NCI-H82 treated with DMSO at 0.1 percent for 48 hours (cell line): Measurements from ENCODE around the gene PCGF3.
"Not testable (repeated sequence)": the region's sequence is repeated elsewhere in the genome, so short reads cannot be mapped to it uniquely, and the experiment has no call there.

Experiments used
- DNase-seq: peaks from one replicate; lab custom pipeline; 2025; ENCODE audit not compliant: unreplicated experiment; lab: John Stamatoyannopoulos, UW

Gene PCGF3

GRCh38 chr4:793941-794621 is 88.4 kb downstream of the PCGF3 start:
- no peak for DNase-seq

DNA sequence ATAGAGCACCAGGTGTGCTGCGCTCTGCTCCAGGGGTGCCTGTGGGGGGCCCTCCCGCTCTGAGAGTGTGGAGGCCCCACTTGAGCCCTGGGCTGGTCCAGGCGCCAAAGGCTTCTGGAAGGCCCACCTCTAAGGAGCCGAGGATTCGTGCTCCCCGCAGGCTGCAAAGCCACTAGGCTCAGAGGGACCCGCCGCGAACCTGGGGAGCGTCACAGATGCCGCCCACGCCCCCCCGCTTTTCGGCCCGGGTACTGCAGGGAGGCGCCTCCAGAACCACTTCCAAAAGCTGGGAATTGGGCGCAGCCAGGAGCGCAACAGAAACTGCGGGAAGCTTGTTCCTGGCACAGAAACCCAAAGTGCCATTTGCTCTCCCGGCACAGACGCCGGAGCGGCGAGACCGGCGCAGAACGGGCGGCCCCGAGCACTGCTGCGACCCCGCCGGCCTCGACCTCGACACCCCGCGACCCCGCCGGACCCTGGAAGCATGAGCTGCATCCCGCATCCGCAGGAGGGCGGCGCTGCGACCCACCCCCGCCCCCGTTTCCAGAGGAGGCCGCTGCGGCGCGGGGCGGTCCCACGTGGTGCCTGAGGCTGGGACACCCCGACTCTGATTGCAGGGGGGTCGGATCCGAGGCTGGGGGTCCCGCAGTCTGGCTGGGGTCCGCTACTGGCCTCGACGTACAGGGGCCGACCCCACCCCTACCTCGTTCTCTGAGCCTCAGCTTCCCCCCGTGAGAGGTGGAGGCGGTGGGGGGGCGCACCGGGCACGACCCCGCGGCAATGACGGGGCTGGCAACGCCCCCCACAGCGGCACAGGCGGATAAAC is 89.5 kb downstream of the PCGF3 start:
- no peak for DNase-seq

DNA sequence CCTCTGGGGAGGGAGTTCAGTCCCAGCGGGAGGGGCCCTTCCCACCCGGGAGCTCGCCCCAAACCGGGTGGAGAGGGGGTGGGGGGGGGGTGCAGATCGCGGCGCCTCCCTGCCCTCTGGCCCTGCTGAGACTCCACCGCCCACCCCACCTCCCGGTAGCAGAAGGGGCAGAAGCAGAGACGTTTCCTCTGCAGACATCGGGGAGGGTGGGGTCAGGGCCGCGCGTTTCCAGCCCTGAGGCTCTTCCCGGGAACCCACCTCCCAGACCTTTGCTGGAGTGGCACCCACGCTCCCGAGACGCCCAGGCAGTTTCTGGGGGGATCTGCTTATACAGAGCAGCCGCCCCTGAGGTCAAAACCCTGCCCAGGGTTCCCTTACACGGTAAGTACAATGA is 90.1 kb downstream of the PCGF3 start:
- DNase-seq = no peak

DNA sequence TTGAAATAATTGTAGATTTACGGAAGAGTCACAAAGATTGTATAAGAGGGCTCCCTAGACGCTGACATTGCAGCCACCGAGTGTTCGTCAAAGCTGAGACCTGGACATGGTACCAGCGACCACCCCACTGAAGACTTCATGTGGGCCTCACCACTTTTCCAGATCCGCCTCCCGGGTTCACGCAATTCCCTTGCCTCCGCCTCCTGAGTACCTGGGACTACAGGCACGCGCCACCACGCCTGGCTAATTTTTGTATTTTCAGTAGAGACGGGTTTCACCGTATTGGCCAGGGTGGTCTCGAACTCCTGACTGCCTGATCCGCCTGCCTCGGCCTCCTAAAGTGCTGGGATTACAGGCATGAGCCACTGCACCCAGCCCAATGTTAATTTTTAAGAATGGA is 90.6 kb downstream of the PCGF3 start:
- DNase-seq = no peak

DNA sequence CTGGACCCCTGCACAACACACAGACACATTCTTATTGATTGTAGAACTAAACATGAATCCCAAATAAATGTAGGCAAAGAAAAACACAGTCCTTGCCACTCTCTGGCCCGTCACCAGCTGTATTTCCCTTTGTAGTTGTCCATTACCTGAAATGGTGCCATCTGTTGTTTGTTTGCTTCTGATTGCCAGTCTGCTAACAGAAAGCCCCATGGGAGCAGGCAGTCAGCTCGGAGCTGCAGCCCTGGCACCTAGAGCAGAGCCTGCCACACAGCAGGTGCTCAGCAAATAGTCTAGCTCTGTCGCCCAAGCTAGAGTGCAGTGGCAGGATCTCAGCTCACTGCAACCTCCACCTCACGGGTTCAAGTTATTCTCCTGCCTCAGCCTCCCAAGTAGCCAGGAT is 91.4 kb downstream of the PCGF3 start:
- DNase-seq = no peak

DNA sequence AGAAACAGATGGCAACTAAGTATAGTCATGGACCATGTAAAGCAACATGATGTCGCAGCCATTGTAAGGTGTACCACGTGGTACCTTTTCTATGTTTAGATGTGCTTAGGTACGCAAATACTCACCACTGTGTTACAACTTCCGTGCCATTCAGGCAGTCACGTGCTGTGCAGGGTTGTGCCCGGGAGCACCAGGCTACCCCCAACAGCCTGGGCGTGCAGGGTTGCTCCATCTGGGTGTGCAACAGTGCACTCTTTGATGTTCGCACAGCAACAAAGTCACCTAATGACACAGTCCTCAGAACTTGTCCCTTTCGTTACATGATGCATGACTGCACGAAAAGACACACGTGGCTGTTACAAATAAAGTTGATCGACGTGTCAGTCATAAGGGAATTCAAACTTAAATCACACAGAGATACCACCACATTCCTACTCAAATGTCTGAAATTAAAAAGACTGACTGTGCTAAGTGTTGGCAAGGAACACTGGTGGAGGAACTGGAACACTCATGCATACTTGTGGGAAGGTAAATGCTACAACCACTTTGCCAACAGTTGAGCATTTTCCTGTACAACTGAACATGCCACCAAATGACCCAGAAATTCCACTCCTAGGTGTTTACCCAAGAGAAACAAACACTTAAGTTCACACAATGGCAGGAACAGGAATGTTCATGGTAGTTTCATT is 95.9 kb downstream of the PCGF3 start:
- DNase-seq = no peak

DNA sequence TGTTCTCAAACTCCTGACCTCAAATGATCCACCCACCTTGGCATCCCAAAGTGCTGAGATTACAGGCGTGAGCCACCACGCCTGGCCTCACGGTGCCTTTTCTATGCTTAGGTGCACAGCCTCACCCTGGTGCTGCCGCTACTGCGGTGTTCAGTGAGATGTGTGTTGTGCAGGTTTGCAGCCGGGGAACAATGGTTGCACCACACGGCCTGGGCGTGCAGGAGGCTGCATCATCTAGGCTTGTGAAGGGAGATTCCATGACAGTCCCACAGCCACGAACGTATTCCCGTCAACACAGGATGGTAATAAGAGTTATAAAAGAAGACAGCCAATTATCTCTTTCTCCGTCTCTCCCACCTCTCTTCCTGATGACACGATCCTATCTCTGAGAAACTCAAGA is 98.3 kb downstream of the PCGF3 start:
- no peak for DNase-seq

- no peak for DNase-seq
These were observed 99.2 kb downstream of the PCGF3 start for GRCh38 chr4:804804-805203.

DNA sequence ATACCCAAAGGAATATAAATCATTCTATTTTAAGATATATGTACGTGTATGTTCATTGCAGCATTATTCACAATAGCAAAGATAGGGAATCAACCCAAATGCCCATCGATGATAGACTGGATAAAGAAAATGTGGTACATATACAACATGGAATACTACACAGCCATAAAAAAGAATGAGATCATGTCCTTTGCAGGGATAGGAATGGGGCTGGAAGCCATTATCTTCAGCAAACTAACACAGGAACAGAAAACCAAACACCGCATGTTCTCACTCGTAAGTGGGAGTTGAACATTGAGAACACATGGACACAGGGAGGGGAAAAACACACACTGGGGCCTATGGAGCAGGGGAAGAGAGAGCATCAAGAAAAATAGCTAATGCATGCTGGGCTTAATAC is 101.3 kb downstream of the PCGF3 start:
- DNase-seq = not testable (repeated sequence)

GRCh38 chr4:807792-808191 is 102.2 kb downstream of the PCGF3 start:
- no peak for DNase-seq

DNA sequence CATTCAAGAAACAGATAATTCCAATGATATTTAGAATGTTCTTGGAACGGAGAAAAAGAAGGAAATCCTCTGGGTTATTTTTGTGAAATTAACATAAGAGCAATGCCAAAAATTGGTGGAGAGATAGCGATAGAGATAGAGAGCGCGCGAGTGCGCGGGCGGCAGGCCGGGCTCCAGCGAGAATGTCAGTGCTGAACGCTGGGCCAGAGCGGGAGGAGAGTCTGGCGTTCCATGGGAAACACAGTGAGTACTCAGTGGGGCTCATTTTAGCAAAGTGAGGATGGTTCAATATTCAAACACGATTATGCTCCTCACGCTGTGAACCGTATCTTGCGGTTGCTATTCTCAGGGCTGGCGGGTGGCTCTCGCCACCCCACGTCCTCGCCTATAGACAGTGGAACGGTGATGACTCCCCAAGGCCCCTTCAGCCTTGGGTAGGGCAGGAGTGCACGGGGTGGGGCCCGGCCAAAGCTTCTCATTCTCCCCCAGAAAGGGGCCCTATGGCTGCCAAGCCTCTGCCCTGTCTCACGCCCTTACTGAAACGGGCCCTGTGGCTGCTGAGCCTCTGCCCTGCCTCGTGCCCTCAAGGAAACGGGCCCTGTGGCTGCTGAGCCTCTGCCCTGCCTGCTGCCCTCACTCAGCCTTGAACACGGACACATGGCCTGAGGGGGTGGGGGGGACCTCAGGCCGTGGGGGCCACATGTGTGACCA is 103.4 kb downstream of the PCGF3 start:
- no peak for DNase-seq

DNA sequence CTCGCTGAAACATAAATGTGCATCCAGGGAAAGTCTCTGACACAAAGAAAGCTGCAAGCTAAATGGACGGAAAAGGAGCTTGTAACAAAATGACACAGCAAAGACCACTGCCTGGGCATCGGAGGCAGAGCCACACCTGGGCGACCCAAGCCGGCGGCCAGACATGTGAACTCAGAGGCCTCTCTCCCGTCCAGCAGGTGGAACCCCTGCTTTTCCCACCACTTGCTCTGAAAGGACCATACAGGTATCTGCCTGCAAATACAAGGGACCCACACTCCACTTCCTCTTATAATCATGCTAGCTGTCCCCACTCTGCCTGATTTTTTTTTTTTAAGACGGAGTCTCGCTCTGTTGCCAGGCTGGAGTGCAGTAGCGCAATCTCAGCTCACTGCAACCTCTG is 108.3 kb downstream of the PCGF3 start:
- no peak for DNase-seq

GRCh38 chr4:814312-814850 is 108.7 kb downstream of the PCGF3 start:
- DNase-seq = no peak

DNA sequence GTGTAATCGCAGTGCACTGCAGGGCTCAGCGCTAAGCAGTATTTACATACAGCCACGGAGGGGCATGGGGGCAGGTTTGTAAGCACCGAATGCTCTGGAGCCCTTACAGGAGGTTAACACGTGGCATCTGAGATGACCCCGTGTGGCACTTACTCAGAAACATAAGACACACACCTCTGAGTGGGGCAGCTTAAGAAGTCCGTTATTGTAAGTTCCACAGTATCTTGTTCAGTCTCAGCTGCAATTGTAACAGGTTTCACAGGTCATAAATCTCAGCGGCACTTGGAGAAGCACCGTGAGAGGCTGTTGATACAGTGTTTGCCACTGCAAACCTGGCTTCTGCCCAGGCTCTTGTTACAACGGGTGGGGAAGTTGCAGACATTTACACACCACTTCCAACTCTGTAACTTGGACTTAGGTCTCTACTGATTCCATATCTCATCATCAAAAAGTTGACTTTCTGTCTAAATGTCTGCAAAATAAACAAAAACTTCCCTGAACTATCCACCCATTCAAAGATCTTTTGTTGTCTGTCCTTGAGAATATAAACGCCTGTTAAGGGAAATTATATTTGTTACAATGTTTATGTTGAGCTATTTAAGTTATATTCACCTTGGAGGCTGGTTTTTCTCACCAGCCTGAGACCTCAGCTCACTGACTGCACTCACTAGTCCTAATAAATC is 110.0 kb downstream of the PCGF3 start:
- DNase-seq = no peak

- no peak for DNase-seq
These were observed 112.7 kb downstream of the PCGF3 start for GRCh38 chr4:818106-818921.

- DNase-seq = no peak
These were observed 114.0 kb downstream of the PCGF3 start for GRCh38 chr4:819401-820229.
